Liver (tissue), 9 donors: Measurements from ENCODE around the gene NECTIN1. TPM values are rescaled to one million over a fixed set of nuclear protein-coding genes. Genes with fewer than 3 reads are reported as not detected.
A peak's percentile ranks its signal among the peaks of the same experiment; 100 is the strongest.

Experiments
- DNase-seq: peaks from one replicate; pipeline ENCODE4 v3.0.0-alpha.2; 2017; ENCODE audit warnings: low spot score
- H3K27ac ChIP-seq, 2 donors: one replicate each; pipeline ENCODE4 v1.7.0; 2013; ENCODE audit warnings: inconsistent platforms in 2 of 2, low read length in 2 of 2, control low read depth in 1 of 2, low read depth in 1 of 2, mild to moderate bottlenecking in 1 of 2
- H3K27me3 ChIP-seq, 4 donors: one replicate each; pipeline versions ENCODE4 v1.6.1 to v1.7.0; 2013; ENCODE audit warnings: low read length in 3 of 4, inconsistent platforms in 1 of 4, mild to moderate bottlenecking in 1 of 4, moderate library complexity in 1 of 4; ENCODE audit not compliant: control insufficient read depth in 4 of 4, insufficient read depth in 4 of 4
- H3K36me3 ChIP-seq, 4 donors: one replicate each; pipeline versions ENCODE4 v1.6.1 to v1.7.0; 2013; ENCODE audit warnings: low read length in 3 of 4, mild to moderate bottlenecking in 3 of 4, low read depth in 1 of 4, moderate library complexity in 1 of 4; ENCODE audit not compliant: control insufficient read depth in 4 of 4, insufficient read depth in 3 of 4
- H3K4me1 ChIP-seq, 4 donors: one replicate each; pipeline versions ENCODE4 v1.6.1 to v1.7.0; 2013; ENCODE audit warnings: low read length in 3 of 4, mild to moderate bottlenecking in 3 of 4, moderate library complexity in 1 of 4; ENCODE audit not compliant: control insufficient read depth in 4 of 4, insufficient read depth in 4 of 4
- H3K4me3 ChIP-seq, 3 donors: one replicate each; pipeline versions ENCODE4 v1.6.1 to v1.7.0; 2013; ENCODE audit warnings: low read length in 3 of 3, control low read depth in 1 of 3, low read depth in 1 of 3, mild to moderate bottlenecking in 1 of 3
- H3K9ac ChIP-seq, 2 donors: one replicate each; pipeline ENCODE4 v1.7.0; 2013; ENCODE audit warnings: low read length in 2 of 2, mild to moderate bottlenecking in 2 of 2, moderate library complexity in 2 of 2, control low read depth in 1 of 2, low read depth in 1 of 2
- H3K9me3 ChIP-seq, 4 donors: one replicate each; pipeline versions ENCODE4 v1.6.1 to v1.7.0; 2013; ENCODE audit warnings: low read length in 3 of 4; ENCODE audit not compliant: control insufficient read depth in 4 of 4
- CTCF ChIP-seq: fragments of 150-350 bp; IDR thresholded peaks from 2 replicates; pipeline ENCODE4 v1.5.1; 2017; ENCODE audit warnings: improper control_type of control experiment, low read depth, low read length; ENCODE audit not compliant: missing input control
- EGR1 ChIP-seq, 2 donors: IDR thresholded peaks; 2 replicates each; pipeline ENCODE4 v1.6.1; 2016 to 2018; ENCODE audit warnings: antibody characterized with exemption in 2 of 2, low read depth in 2 of 2
- HNF4A ChIP-seq, 2 donors: conservative IDR thresholded peaks; 2 replicates each; pipeline ENCODE4 v1.6.1; 2016; ENCODE audit warnings: antibody characterized with exemption in 2 of 2, mild to moderate bottlenecking in 2 of 2
- JUND ChIP-seq, 2 donors: IDR thresholded peaks; 2 replicates each; pipeline ENCODE4 v1.6.1; 2016; ENCODE audit warnings: antibody characterized with exemption in 2 of 2
- MAX ChIP-seq: IDR thresholded peaks from 2 replicates; pipeline ENCODE4 v1.6.1; 2016; ENCODE audit warnings: antibody characterized with exemption
- NR2F2 ChIP-seq: IDR thresholded peaks from 2 replicates; pipeline ENCODE4 v1.6.1; 2016; ENCODE audit warnings: antibody characterized with exemption
- REST ChIP-seq: IDR thresholded peaks from 2 replicates; pipeline ENCODE4 v1.6.1; 2016; ENCODE audit warnings: antibody characterized with exemption, mild to moderate bottlenecking
- RXRA ChIP-seq, 2 donors: IDR thresholded peaks; 2 replicates each; pipeline ENCODE4 v1.6.1; 2017 to 2018; ENCODE audit warnings: antibody characterized with exemption in 2 of 2, mild to moderate bottlenecking in 1 of 2
- SP1 ChIP-seq: IDR thresholded peaks from 2 replicates; pipeline ENCODE4 v1.6.1; 2018; ENCODE audit warnings: antibody characterized with exemption, mild to moderate bottlenecking
- TAF1 ChIP-seq: conservative IDR thresholded peaks from 2 replicates; pipeline ENCODE4 v1.6.1; 2016; ENCODE audit warnings: antibody characterized with exemption, mild to moderate bottlenecking
- WGBS: extraction: QIAGEN DNeasy Blood & Tissue Kit; methylation state at CpG from one replicate; pipeline ENCODE4 v1.1.7; 2013; 5-methylcytosine and 5-hydroxymethylcytosine counted together
- polyA plus RNA-seq, 2 donors: library from polyadenylated mRNA; stranded (reverse) in 1 of 2; unstranded in 1 of 2; fragments of 200-250 nt in 1 of 2; fragments of >200 nt in 1 of 2; fragmentation: Nextera tagmentation in 1 of 2; extraction: Ambion mirVana in 1 of 2; gene quantifications; one replicate each; pipeline versions ENCODE4 v1.2.1 to v1.2.3, GENCODE V29; 2013 to 2015
- total RNA-seq, 2 donors: library from RNA; depleted of rRNA; stranded (reverse); fragments of >200 nt; gene quantifications; one replicate each; pipeline ENCODE4 v1.2.3, GENCODE V29; 2014
- donor health status: healthy.
- donor health status: healthy.
- donor health status: healthy.
- donor health status: healthy.
- donor health status: healthy.

NECTIN1 gene
- total and polyA plus RNA-seq, 4 donors = 0.69 to 7.7 (median 5.0) TPM

GRCh38 chr11:119708384-119708783 is 20.6 kb downstream of the NECTIN1 start:
- WGBS = 84% methylated on average over 9 of the region's 9 CpGs
- no peak for DNase-seq
- TF ChIP-seq HNF4A (conservative IDR thresholded peaks at IDR 0.05) = no peak
- H3K9ac ChIP-seq = no peak overlapping the region
- H3K4me1 ChIP-seq = peaks cover 7 to 19% (median 16%) of the 10 kb centered on the region in 4 donors
- H3K27me3 ChIP-seq = no peaks in the 10 kb centered on the region
- H3K27ac ChIP-seq = no peak overlapping the region
- no peaks in the 10 kb centered on the region for H3K9me3 ChIP-seq
- H3K4me3 ChIP-seq = no peak overlapping the region
- no peaks in the 10 kb centered on the region for H3K36me3 ChIP-seq

DNA sequence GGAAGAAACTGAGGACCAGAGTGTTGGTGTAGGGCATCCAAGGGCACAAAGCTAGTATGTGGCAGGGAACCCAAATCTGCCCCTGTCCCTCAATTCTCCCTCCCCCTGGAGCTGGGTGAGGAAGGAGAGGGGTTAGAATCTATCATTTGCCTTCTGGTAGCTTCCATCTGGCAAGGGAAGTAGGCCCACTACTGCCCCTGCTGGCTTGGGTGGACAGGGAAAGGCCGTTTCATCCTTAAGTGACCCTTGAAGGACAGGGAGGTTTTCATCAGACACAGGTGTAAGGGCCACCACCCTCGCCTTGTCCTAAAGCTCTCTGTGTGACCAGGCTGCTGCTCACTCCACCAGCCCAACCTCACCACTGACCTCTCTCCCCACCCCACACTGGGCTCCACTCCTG is 22.1 kb downstream of the NECTIN1 start:
- Histone ChIP-seq H3K9ac (no peak overlapping the region), H3K4me3 (no peak overlapping the region), H3K9me3 (no peaks in the 10 kb centered on the region), H3K36me3 (no peaks in the 10 kb centered on the region), H3K4me1 (peaks cover 0 to 7% (median 3%) of the 10 kb centered on the region in 4 donors), H3K27ac (no peak overlapping the region), H3K27me3 (no peaks in the 10 kb centered on the region)
- TF ChIP-seq CTCF (peak; percentile 2), TAF1 (no peak)
- no peak for DNase-seq
- WGBS = 81% methylated on average over 2 of the region's 2 CpGs

GRCh38 chr11:119706029-119706428 is 23.0 kb downstream of the NECTIN1 start:
- TF ChIP-seq MAX (no peak), NR2F2 (no peak), REST (peak; percentile 50), SP1 (no peak)
- Histone ChIP-seq H3K4me1 (peaks cover 0 to under 1% (median 0%) of the 10 kb centered on the region in 4 donors), H3K9me3 (no peaks in the 10 kb centered on the region), H3K9ac (no peak overlapping the region), H3K4me3 (no peak overlapping the region), H3K27me3 (no peaks in the 10 kb centered on the region), H3K27ac (no peak overlapping the region), H3K36me3 (no peaks in the 10 kb centered on the region)
- DNase-seq = no peak
- 97% methylated on average over 7 of the region's 7 CpGs for WGBS

DNA sequence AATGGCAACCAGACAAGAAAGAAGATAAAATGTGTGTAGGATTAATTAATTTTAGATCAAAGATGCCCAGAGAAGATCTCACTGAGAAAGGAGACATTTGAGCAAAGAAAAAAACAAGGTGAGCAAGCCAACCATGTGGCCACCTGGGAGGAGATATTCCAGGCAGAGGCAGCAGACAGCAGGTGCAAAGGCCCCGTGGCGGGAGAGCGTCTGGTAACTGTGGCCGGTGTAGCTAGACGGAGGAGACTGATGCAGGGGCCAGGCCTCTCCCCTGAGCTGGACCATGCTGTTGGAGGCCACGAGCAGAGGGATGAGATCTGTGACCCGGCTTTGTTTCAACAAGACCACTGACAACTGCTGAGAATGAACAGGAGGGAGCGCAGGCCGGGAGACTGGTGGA is 23.6 kb downstream of the NECTIN1 start:
- DNase-seq = no peak
- H3K36me3 ChIP-seq = no peaks in the 10 kb centered on the region
- no peak overlapping the region for H3K27ac ChIP-seq
- H3K9me3 ChIP-seq = no peaks in the 10 kb centered on the region
- no peak overlapping the region for H3K9ac ChIP-seq
- WGBS = 97% methylated on average over 9 of the region's 9 CpGs
- H3K4me3 ChIP-seq = no peak overlapping the region
- peaks cover 2 to 7% (median 6%) of the 10 kb centered on the region in 4 donors for H3K4me1 ChIP-seq
- no peaks in the 10 kb centered on the region for H3K27me3 ChIP-seq
- TF ChIP-seq EGR1 (IDR thresholded peaks at IDR 0.05; ENCODE audit: low read depth in 2 of 2) = no peak
- TF ChIP-seq CTCF = no peak
- TF ChIP-seq REST = no peak
- no peak for TF ChIP-seq RXRA (IDR thresholded peaks at IDR 0.05)
- no peak for TF ChIP-seq MAX
- no peak for TF ChIP-seq JUND (IDR thresholded peaks at IDR 0.05)
